ENCODE data around the gene PHAF1.

The PHAF1 gene

DNA sequence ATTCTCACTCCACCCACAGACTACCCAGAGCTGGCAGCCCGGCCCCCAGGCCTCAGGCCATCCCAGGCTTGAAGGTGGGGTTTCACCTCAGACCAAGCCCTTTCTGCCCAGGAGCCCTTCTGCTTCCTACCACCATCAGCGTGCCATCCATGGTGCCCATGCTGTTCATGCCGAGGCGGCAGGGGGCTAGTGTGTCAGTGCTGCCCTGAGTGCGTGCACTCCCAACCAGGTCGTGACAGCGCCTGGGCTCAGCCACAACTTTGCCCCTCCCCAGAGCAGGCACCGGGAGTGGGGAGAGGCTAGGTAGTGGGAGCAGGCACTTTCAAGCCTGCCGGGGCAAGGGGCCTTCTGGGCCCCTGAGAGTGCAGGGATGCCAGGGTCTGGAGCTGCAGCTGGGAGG lies 32.6 kb downstream of the PHAF1 start:
- no peak for ATAC-seq

GRCh38 chr16:67144943-67145342 lies 35.2 kb downstream of the PHAF1 start:
- ATAC-seq = no peak
- TF ChIP-seq TCF4 (CRISPR knock-in tag; IDR thresholded peaks at IDR 0.05; ENCODE audit: borderline replicate concordance) (no peak), ZNF8 (CRISPR knock-in tag; IDR thresholded peaks at IDR 0.05) (no peak), CSRNP3 (CRISPR knock-in tag; IDR thresholded peaks at IDR 0.05) (no peak), ARNTL (CRISPR knock-in tag; IDR thresholded peaks at IDR 0.05; ENCODE audit: borderline replicate concordance, low read depth) (no peak), ZNF70 (CRISPR knock-in tag; IDR thresholded peaks at IDR 0.05) (no peak), ESRRG (CRISPR knock-in tag; IDR thresholded peaks at IDR 0.05) (no peak)

More for the DNA sequence above, 32.6 kb downstream of the PHAF1 start:
- TF ChIP-seq ZNF565 (CRISPR knock-in tag; conservative IDR thresholded peaks at IDR 0.05; ENCODE audit: low read depth) = no peak
- no peak for TF ChIP-seq ZNF70 (CRISPR knock-in tag; IDR thresholded peaks at IDR 0.05)
- no peak for TF ChIP-seq TCF4 (CRISPR knock-in tag; IDR thresholded peaks at IDR 0.05; ENCODE audit: borderline replicate concordance)
- TF ChIP-seq TOX (CRISPR knock-in tag; IDR thresholded peaks at IDR 0.05; ENCODE audit: borderline replicate concordance) = no peak
- TF ChIP-seq GLIS3 (CRISPR knock-in tag; IDR thresholded peaks at IDR 0.05) = no peak
- TF ChIP-seq, protein P1, sequence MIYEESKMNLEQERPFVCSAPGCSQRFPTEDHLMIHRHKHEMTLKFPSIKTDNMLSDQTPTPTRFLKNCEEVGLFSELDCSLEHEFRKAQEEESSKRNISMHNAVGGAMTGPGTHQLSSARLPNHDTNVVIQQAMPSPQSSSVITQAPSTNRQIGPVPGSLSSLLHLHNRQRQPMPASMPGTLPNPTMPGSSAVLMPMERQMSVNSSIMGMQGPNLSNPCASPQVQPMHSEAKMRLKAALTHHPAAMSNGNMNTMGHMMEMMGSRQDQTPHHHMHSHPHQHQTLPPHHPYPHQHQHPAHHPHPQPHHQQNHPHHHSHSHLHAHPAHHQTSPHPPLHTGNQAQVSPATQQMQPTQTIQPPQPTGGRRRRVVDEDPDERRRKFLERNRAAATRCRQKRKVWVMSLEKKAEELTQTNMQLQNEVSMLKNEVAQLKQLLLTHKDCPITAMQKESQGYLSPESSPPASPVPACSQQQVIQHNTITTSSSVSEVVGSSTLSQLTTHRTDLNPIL (CRISPR knock-in tag; IDR thresholded peaks at IDR 0.05; ENCODE audit: low read depth) = no peak
- no peak for TF ChIP-seq CSDC2 (CRISPR knock-in tag; IDR thresholded peaks at IDR 0.05)
- TF ChIP-seq RARB (CRISPR knock-in tag; IDR thresholded peaks at IDR 0.05) = no peak
- no peak for TF ChIP-seq ZNF8 (CRISPR knock-in tag; IDR thresholded peaks at IDR 0.05)
- TF ChIP-seq ZC3H10 (CRISPR knock-in tag; IDR thresholded peaks at IDR 0.05) = no peak
- no peak for TF ChIP-seq TSHZ2 (CRISPR knock-in tag; IDR thresholded peaks at IDR 0.05)
- TF ChIP-seq ZFP30 (CRISPR knock-in tag; IDR thresholded peaks at IDR 0.05) = no peak

GRCh38 chr16:67145746-67146145 lies 36.0 kb downstream of the PHAF1 start:
- no peak for TF ChIP-seq RARB (CRISPR knock-in tag; IDR thresholded peaks at IDR 0.05)
- no peak for TF ChIP-seq TCF4 (CRISPR knock-in tag; IDR thresholded peaks at IDR 0.05; ENCODE audit: borderline replicate concordance)
- TF ChIP-seq ARNTL (CRISPR knock-in tag; IDR thresholded peaks at IDR 0.05; ENCODE audit: borderline replicate concordance, low read depth) = no peak
- TF ChIP-seq TSHZ2 (CRISPR knock-in tag; IDR thresholded peaks at IDR 0.05) = no peak
- TF ChIP-seq ISL1 (CRISPR knock-in tag; IDR thresholded peaks at IDR 0.05) = no peak
- no peak for TF ChIP-seq OSR1 (CRISPR knock-in tag; IDR thresholded peaks at IDR 0.05)
- TF ChIP-seq, protein P2, sequence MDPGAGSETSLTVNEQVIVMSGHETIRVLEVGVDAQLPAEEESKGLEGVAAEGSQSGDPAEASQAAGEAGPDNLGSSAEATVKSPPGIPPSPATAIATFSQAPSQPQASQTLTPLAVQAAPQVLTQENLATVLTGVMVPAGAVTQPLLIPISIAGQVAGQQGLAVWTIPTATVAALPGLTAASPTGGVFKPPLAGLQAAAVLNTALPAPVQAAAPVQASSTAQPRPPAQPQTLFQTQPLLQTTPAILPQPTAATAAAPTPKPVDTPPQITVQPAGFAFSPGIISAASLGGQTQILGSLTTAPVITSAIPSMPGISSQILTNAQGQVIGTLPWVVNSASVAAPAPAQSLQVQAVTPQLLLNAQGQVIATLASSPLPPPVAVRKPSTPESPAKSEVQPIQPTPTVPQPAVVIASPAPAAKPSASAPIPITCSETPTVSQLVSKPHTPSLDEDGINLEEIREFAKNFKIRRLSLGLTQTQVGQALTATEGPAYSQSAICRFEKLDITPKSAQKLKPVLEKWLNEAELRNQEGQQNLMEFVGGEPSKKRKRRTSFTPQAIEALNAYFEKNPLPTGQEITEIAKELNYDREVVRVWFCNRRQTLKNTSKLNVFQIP (CRISPR knock-in tag; IDR thresholded peaks at IDR 0.05; ENCODE audit: borderline replicate concordance, low read depth) = no peak
- no peak for TF ChIP-seq SNAI2 (CRISPR knock-in tag; IDR thresholded peaks at IDR 0.05)
- TF ChIP-seq ZNF8 (CRISPR knock-in tag; IDR thresholded peaks at IDR 0.05) = no peak
- TF ChIP-seq ZFP3 (CRISPR knock-in tag; IDR thresholded peaks at IDR 0.05) = no peak
- no peak for TF ChIP-seq ESRRG (CRISPR knock-in tag; IDR thresholded peaks at IDR 0.05)
- TF ChIP-seq TOX (CRISPR knock-in tag; IDR thresholded peaks at IDR 0.05; ENCODE audit: borderline replicate concordance) = no peak
- TF ChIP-seq ZNF565 (CRISPR knock-in tag; conservative IDR thresholded peaks at IDR 0.05; ENCODE audit: low read depth) = no peak
- TF ChIP-seq, protein P1 (CRISPR knock-in tag; IDR thresholded peaks at IDR 0.05; ENCODE audit: low read depth) = no peak
- TF ChIP-seq GLIS3 (CRISPR knock-in tag; IDR thresholded peaks at IDR 0.05) = no peak
- ATAC-seq = no peak
